H9 (cell line): ENCODE measurements around the gene PRCD. TPM values are rescaled to one million over a fixed set of nuclear protein-coding genes. Genes with fewer than 3 reads are reported as not detected.

ENCODE experiments used
- DNase-seq: peaks from one replicate; pipeline ENCODE4 v3.0.0-alpha.2; 2017
- H2AFZ ChIP-seq: one replicate; pipeline ENCODE4 v1.6.1; 2013; ENCODE audit warnings: mild to moderate bottlenecking, low read length, control low read depth, moderate library complexity
- H2AK5ac ChIP-seq: 2 replicates; pipeline ENCODE4 v1.6.1; 2013; ENCODE audit warnings: low read length, control low read depth, mixed read lengths; ENCODE audit not compliant: insufficient read length
- H2BK120ac ChIP-seq: one replicate; pipeline ENCODE4 v1.6.1; 2013; ENCODE audit warnings: low read depth, mild to moderate bottlenecking, low read length, control low read depth, inconsistent platforms; ENCODE audit not compliant: poor library complexity, severe bottlenecking
- H2BK12ac ChIP-seq: 2 replicates; pipeline ENCODE4 v1.6.1; 2013; ENCODE audit warnings: low read length, control low read depth, mixed read lengths, low read depth; ENCODE audit not compliant: insufficient read length
- H2BK15ac ChIP-seq: 2 replicates; pipeline ENCODE4 v1.6.1; 2013; ENCODE audit warnings: low read depth, low read length, control low read depth
- H2BK20ac ChIP-seq: one replicate; pipeline ENCODE4 v1.6.1; 2013; ENCODE audit warnings: low read depth, mild to moderate bottlenecking, low read length, control low read depth, inconsistent platforms; ENCODE audit not compliant: poor library complexity, severe bottlenecking
- H2BK5ac ChIP-seq: 2 replicates; pipeline ENCODE4 v1.6.1; 2013; ENCODE audit warnings: low read length, control low read depth, mixed read lengths; ENCODE audit not compliant: insufficient read length
- H3K14ac ChIP-seq: 2 replicates; pipeline ENCODE4 v1.6.1; 2013; ENCODE audit warnings: low read length, control low read depth; ENCODE audit not compliant: insufficient read depth
- H3K18ac ChIP-seq: 2 replicates; pipeline ENCODE4 v1.6.1; 2013; ENCODE audit warnings: low read depth, mild to moderate bottlenecking, mixed read lengths, low read length, control low read depth; ENCODE audit not compliant: insufficient read length
- H3K23ac ChIP-seq: 2 replicates; pipeline ENCODE4 v1.6.1; 2013; ENCODE audit warnings: low read length, control low read depth, mixed read lengths, low read depth; ENCODE audit not compliant: insufficient read length
- H3K23me2 ChIP-seq: 2 replicates; pipeline ENCODE4 v1.6.1; 2013; ENCODE audit warnings: low read depth, mild to moderate bottlenecking, mixed read lengths, low read length, control low read depth; ENCODE audit not compliant: insufficient read length, poor library complexity, severe bottlenecking
- H3K27ac ChIP-seq: 2 replicates; pipeline ENCODE4 v1.5.1; 2013; ENCODE audit warnings: low read length, control low read depth, mixed read lengths, low read depth; ENCODE audit not compliant: insufficient read length
- H3K27me3 ChIP-seq: 2 replicates; pipeline ENCODE4 v1.6.1; 2013; ENCODE audit warnings: low read length, control low read depth, inconsistent platforms; ENCODE audit not compliant: insufficient read depth
- H3K4ac ChIP-seq: 2 replicates; pipeline ENCODE4 v1.6.1; 2013; ENCODE audit warnings: low read depth, mild to moderate bottlenecking, control low read depth, inconsistent platforms, low read length, moderate library complexity
- H3K4me1 ChIP-seq: 2 replicates; pipeline ENCODE4 v1.6.1; 2013; ENCODE audit warnings: low read length, control low read depth, inconsistent platforms; ENCODE audit not compliant: insufficient read depth
- H3K4me2 ChIP-seq: 2 replicates; pipeline ENCODE4 v1.6.1; 2013; ENCODE audit warnings: low read length, control low read depth, mixed read lengths; ENCODE audit not compliant: insufficient read length, insufficient read depth
- H3K56ac ChIP-seq: 2 replicates; pipeline ENCODE4 v1.6.1; 2013; ENCODE audit warnings: low read depth, mild to moderate bottlenecking, mixed read lengths, low read length, control low read depth; ENCODE audit not compliant: insufficient read length
- H3K79me1 ChIP-seq: 2 replicates; pipeline ENCODE4 v1.6.1; 2013; ENCODE audit warnings: low read depth, mild to moderate bottlenecking, moderate library complexity, low read length, control low read depth, inconsistent platforms; ENCODE audit not compliant: insufficient read depth, poor library complexity, severe bottlenecking
- H3K79me2 ChIP-seq: 2 replicates; pipeline ENCODE4 v1.6.1; 2013; ENCODE audit warnings: low read length, control low read depth, inconsistent platforms; ENCODE audit not compliant: insufficient read depth
- H3K9ac ChIP-seq: 2 replicates; pipeline ENCODE4 v1.6.1; 2013; ENCODE audit warnings: low read length, control low read depth, mixed read lengths; ENCODE audit not compliant: insufficient read length; ENCODE audit errors: extremely low read depth
- H3K9me3 ChIP-seq: one replicate; pipeline ENCODE4 v1.6.1; 2013; ENCODE audit warnings: low read depth, low read length, inconsistent platforms; ENCODE audit not compliant: control insufficient read depth
- H3T11ph ChIP-seq: one replicate; pipeline ENCODE4 v1.6.1; 2013; ENCODE audit warnings: mild to moderate bottlenecking, low read length, control low read depth, inconsistent platforms
- H4K20me1 ChIP-seq: one replicate; pipeline ENCODE4 v1.6.1; 2013; ENCODE audit not compliant: control insufficient read depth, insufficient read length, insufficient read depth
- H4K5ac ChIP-seq: 2 replicates; pipeline ENCODE4 v1.6.1; 2013; ENCODE audit warnings: low read depth, mild to moderate bottlenecking, mixed read lengths, low read length, control low read depth; ENCODE audit not compliant: insufficient read length
- H4K8ac ChIP-seq: replicated peaks from 2 replicates; pipeline ENCODE4 v1.6.1; 2013; ENCODE audit warnings: low read length, control low read depth, mixed read lengths, low read depth; ENCODE audit not compliant: insufficient read length
- H4K91ac ChIP-seq: 2 replicates; pipeline ENCODE4 v1.6.1; 2013; ENCODE audit warnings: low read depth, mild to moderate bottlenecking, moderate library complexity, mixed read lengths, low read length, control low read depth; ENCODE audit not compliant: insufficient read length
- H3K27ac Mint-ChIP-seq, 3 experiments: 2 replicates in 2 of 3; 3 replicates in 1 of 3; pipeline ENCODE4 v1.8.0; 2020 to 2021; ENCODE audit warnings: mixed read lengths in 3 of 3, mild to moderate bottlenecking in 1 of 3, moderate library complexity in 1 of 3
- H3K27me3 Mint-ChIP-seq: 2 replicates; pipeline ENCODE4 v1.8.0; 2021; ENCODE audit warnings: low read depth, mild to moderate bottlenecking, moderate library complexity, mixed read lengths
- H3K36me3 Mint-ChIP-seq, 3 experiments: 2 replicates in 2 of 3; 3 replicates in 1 of 3; pipeline ENCODE4 v1.8.0; 2020 to 2021; ENCODE audit warnings: low read depth in 3 of 3, mixed read lengths in 3 of 3; ENCODE audit not compliant: insufficient read depth in 1 of 3
- H3K4me1 Mint-ChIP-seq, 2 experiments: 2 replicates each; pipeline ENCODE4 v1.8.0; 2020; ENCODE audit warnings: mixed read lengths in 2 of 2
- H3K4me3 Mint-ChIP-seq, 2 experiments: 2 replicates in 1 of 2; 3 replicates in 1 of 2; pipeline ENCODE4 v1.8.0; 2020 to 2021; ENCODE audit warnings: mild to moderate bottlenecking in 2 of 2, mixed read lengths in 2 of 2, moderate library complexity in 1 of 2
- H3K9me3 Mint-ChIP-seq, 2 experiments: 2 replicates in 1 of 2; 3 replicates in 1 of 2; pipeline ENCODE4 v1.8.0; 2020; ENCODE audit warnings: mild to moderate bottlenecking in 2 of 2, mixed read lengths in 2 of 2, moderate library complexity in 1 of 2
- WGBS: extraction: QIAGEN DNeasy Blood & Tissue Kit; methylation state at CpG from one replicate; pipeline ENCODE4 v1.1.7; 2013; ENCODE audit warnings: missing lambda C conversion rate, low lambda C conversion rate, mixed read lengths; ENCODE audit not compliant: insufficient read length; ENCODE audit errors: extremely low coverage; 5-methylcytosine and 5-hydroxymethylcytosine counted together
- total RNA-seq: library from RNA; stranded (reverse); gene quantifications from 2 replicates; pipeline ENCODE4 v1.2.1, GENCODE V29; 2021
- TF ChIP-seq, protein P1 (sequence below): fragments of 200-600 bp; sonication (generic); conservative IDR thresholded peaks from 3 replicates; pipeline ENCODE4 v1.8.0; 2021; ENCODE audit warnings: antibody characterized with exemption, mild to moderate bottlenecking

Gene PRCD
- total RNA-seq, 1 experiment from 2014 or later: 0.46 TPM

- H2BK15ac ChIP-seq: no peak overlapping the region
- H3K9me3 ChIP-seq: no peaks in the 10 kb centered on the region
- no peak overlapping the region for H2BK5ac ChIP-seq
- H2BK120ac ChIP-seq: no peak overlapping the region
- Mint-ChIP-seq H3K27me3 (peaks cover 30% of the 10 kb centered on the region), H3K4me3 (no peak overlapping the region), H3K27ac (no peak overlapping the region), H3K4me1 (peaks cover 14 to 20% of the 10 kb centered on the region in 2 experiments), H3K36me3 (no peaks in the 10 kb centered on the region), H3K9me3 (peaks cover 0 to 7% of the 10 kb centered on the region in 2 experiments; a peak in 1 of 5 replicates)
- H2BK12ac ChIP-seq: no peak overlapping the region
- no peak overlapping the region for H3K4ac ChIP-seq
- H3K27me3 ChIP-seq: no peaks in the 10 kb centered on the region; the same call in 1 of the 2 replicates
- H3T11ph ChIP-seq: no peak overlapping the region
- H3K18ac ChIP-seq: no peak overlapping the region
- H3K9ac ChIP-seq: no peak overlapping the region
- H3K14ac ChIP-seq: no peak overlapping the region
- no peak overlapping the region for H4K5ac ChIP-seq
- H3K23ac ChIP-seq: no peak overlapping the region
- no peak overlapping the region for H2AFZ ChIP-seq
- H3K4me1 ChIP-seq: no peaks in the 10 kb centered on the region
- H3K79me1 ChIP-seq: no peaks in the 10 kb centered on the region
- no peak overlapping the region for H3K56ac ChIP-seq
- WGBS: no CpG with 5 or more reads among the region's 5 CpGs
- DNase-seq: no peak
- H3K4me2 ChIP-seq: no peak overlapping the region
- no peak overlapping the region for H2AK5ac ChIP-seq
- H3K23me2 ChIP-seq: no peaks in the 10 kb centered on the region
- H3K79me2 ChIP-seq: no peaks in the 10 kb centered on the region
- TF ChIP-seq, protein P1, sequence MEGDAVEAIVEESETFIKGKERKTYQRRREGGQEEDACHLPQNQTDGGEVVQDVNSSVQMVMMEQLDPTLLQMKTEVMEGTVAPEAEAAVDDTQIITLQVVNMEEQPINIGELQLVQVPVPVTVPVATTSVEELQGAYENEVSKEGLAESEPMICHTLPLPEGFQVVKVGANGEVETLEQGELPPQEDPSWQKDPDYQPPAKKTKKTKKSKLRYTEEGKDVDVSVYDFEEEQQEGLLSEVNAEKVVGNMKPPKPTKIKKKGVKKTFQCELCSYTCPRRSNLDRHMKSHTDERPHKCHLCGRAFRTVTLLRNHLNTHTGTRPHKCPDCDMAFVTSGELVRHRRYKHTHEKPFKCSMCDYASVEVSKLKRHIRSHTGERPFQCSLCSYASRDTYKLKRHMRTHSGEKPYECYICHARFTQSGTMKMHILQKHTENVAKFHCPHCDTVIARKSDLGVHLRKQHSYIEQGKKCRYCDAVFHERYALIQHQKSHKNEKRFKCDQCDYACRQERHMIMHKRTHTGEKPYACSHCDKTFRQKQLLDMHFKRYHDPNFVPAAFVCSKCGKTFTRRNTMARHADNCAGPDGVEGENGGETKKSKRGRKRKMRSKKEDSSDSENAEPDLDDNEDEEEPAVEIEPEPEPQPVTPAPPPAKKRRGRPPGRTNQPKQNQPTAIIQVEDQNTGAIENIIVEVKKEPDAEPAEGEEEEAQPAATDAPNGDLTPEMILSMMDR: no peak
- H3K27ac ChIP-seq: no peak overlapping the region
- H4K91ac ChIP-seq: no peak overlapping the region
- no peak overlapping the region for H2BK20ac ChIP-seq
- H4K8ac ChIP-seq: no peak overlapping the region
- H4K20me1 ChIP-seq: no peaks in the 10 kb centered on the region
Observed at GRCh38 chr17:76578376-76578775, 38.5 kb downstream of the PRCD start.
